Neuronal stem cell (in vitro differentiated cells): Measurements from ENCODE around the gene CAMTA2.

Source experiments
- DNase-seq: peaks from one replicate; pipeline ENCODE4 v3.0.0-alpha.2; 2013; ENCODE audit warnings: low spot score
- H2AFZ ChIP-seq: one replicate; pipeline ENCODE4 v1.6.1; 2013; ENCODE audit warnings: mild to moderate bottlenecking, low read length, inconsistent platforms
- H2AK5ac ChIP-seq: 2 replicates; pipeline ENCODE4 v1.6.1; 2013; ENCODE audit warnings: low read depth, mild to moderate bottlenecking, inconsistent platforms, low read length, moderate library complexity, mixed read lengths
- H2BK120ac ChIP-seq: 2 replicates; pipeline ENCODE4 v1.6.1; 2013; ENCODE audit warnings: low read depth, mild to moderate bottlenecking, inconsistent platforms, low read length, moderate library complexity, mixed read lengths
- H2BK12ac ChIP-seq: one replicate; pipeline ENCODE4 v1.6.1; 2013; ENCODE audit warnings: low read length, inconsistent platforms
- H2BK15ac ChIP-seq: 2 replicates; pipeline ENCODE4 v1.6.1; 2013; ENCODE audit warnings: mild to moderate bottlenecking, low read length, inconsistent platforms, mixed read lengths
- H2BK5ac ChIP-seq: one replicate; pipeline ENCODE4 v1.6.1; 2013; ENCODE audit warnings: inconsistent platforms, mild to moderate bottlenecking, low read length, moderate library complexity
- H3K14ac ChIP-seq: one replicate; pipeline ENCODE4 v1.6.1; 2013; ENCODE audit warnings: low read length, inconsistent platforms
- H3K18ac ChIP-seq: 2 replicates; pipeline ENCODE4 v1.6.1; 2013; ENCODE audit warnings: low read length, inconsistent platforms
- H3K23ac ChIP-seq: 2 replicates; pipeline ENCODE4 v1.6.1; 2013; ENCODE audit warnings: low read depth, mild to moderate bottlenecking, mixed read lengths, low read length, inconsistent platforms; ENCODE audit not compliant: poor library complexity
- H3K27ac ChIP-seq: replicated peaks from 3 replicates; pipeline ENCODE4 v1.5.1; 2013; ENCODE audit warnings: low read length, inconsistent platforms
- H3K27me3 ChIP-seq, 3 experiments: 2 replicates each; pipeline ENCODE4 v1.6.1; 2013; ENCODE audit warnings: low read length in 3 of 3, mild to moderate bottlenecking in 2 of 3, inconsistent platforms in 1 of 3, low read depth in 1 of 3, mixed read lengths in 1 of 3, moderate library complexity in 1 of 3; ENCODE audit not compliant: control insufficient read depth in 3 of 3, insufficient read depth in 3 of 3
- H3K36me3 ChIP-seq, 2 donors: replicated peaks in 1 of 2; 2 replicates each; pipeline ENCODE4 v1.6.1; 2013; ENCODE audit warnings: low read length in 2 of 2; ENCODE audit not compliant: control insufficient read depth in 2 of 2, insufficient read depth in 2 of 2
- H3K4ac ChIP-seq: 2 replicates; pipeline ENCODE4 v1.6.1; 2013; ENCODE audit warnings: inconsistent platforms, mild to moderate bottlenecking, low read length, moderate library complexity
- H3K4me1 ChIP-seq, 2 donors: 1 replicate in 1 of 2; 2 replicates in 1 of 2; pipeline ENCODE4 v1.6.1; 2013; ENCODE audit warnings: low read length in 2 of 2, low read depth in 1 of 2; ENCODE audit not compliant: control insufficient read depth in 2 of 2, insufficient read depth in 1 of 2
- H3K4me2 ChIP-seq: one replicate; pipeline ENCODE4 v1.6.1; 2013; ENCODE audit warnings: mild to moderate bottlenecking, low read length, inconsistent platforms; ENCODE audit not compliant: insufficient read depth, poor library complexity, severe bottlenecking
- H3K4me3 ChIP-seq, 2 donors: 2 replicates each; pipeline ENCODE4 v1.5.1; 2013; ENCODE audit warnings: low read length in 2 of 2, mild to moderate bottlenecking in 2 of 2, inconsistent platforms in 1 of 2, moderate library complexity in 1 of 2
- H3K79me1 ChIP-seq: one replicate; pipeline ENCODE4 v1.6.1; 2013; ENCODE audit warnings: low read depth, mild to moderate bottlenecking, inconsistent platforms, low read length, moderate library complexity
- H3K9ac ChIP-seq: one replicate; pipeline ENCODE4 v1.6.1; 2013; ENCODE audit warnings: mild to moderate bottlenecking, low read depth, low read length, inconsistent platforms; ENCODE audit not compliant: poor library complexity
- H3K9me3 ChIP-seq, 2 donors: replicated peaks in 1 of 2; 2 replicates each; pipeline versions ENCODE3 to v1.6.1; 2013; ENCODE audit warnings: low read length in 2 of 2, mild to moderate bottlenecking in 2 of 2, inconsistent platforms in 1 of 2, low read depth in 1 of 2, mixed read lengths in 1 of 2, moderate library complexity in 1 of 2; ENCODE audit not compliant: control insufficient read depth in 2 of 2, insufficient read depth in 1 of 2
- H4K8ac ChIP-seq: one replicate; pipeline ENCODE4 v1.6.1; 2013; ENCODE audit warnings: low read depth, mild to moderate bottlenecking, inconsistent platforms, low read length, moderate library complexity
- H4K91ac ChIP-seq: one replicate; pipeline ENCODE4 v1.6.1; 2013; ENCODE audit warnings: low read length, low read depth, mild to moderate bottlenecking, inconsistent platforms; ENCODE audit not compliant: poor library complexity
- WGBS, 2 donors: extraction: QIAGEN DNeasy Blood & Tissue Kit; methylation state at CpG; one replicate each; pipeline ENCODE4 v1.1.7; 2013; ENCODE audit warnings: missing lambda C conversion rate in 2 of 2, mixed read lengths in 1 of 2; ENCODE audit not compliant: insufficient read length in 2 of 2, insufficient replicate concordance in 1 of 2; ENCODE audit errors: extremely low coverage in 2 of 2; 5-methylcytosine and 5-hydroxymethylcytosine counted together

CAMTA2 gene

DNA sequence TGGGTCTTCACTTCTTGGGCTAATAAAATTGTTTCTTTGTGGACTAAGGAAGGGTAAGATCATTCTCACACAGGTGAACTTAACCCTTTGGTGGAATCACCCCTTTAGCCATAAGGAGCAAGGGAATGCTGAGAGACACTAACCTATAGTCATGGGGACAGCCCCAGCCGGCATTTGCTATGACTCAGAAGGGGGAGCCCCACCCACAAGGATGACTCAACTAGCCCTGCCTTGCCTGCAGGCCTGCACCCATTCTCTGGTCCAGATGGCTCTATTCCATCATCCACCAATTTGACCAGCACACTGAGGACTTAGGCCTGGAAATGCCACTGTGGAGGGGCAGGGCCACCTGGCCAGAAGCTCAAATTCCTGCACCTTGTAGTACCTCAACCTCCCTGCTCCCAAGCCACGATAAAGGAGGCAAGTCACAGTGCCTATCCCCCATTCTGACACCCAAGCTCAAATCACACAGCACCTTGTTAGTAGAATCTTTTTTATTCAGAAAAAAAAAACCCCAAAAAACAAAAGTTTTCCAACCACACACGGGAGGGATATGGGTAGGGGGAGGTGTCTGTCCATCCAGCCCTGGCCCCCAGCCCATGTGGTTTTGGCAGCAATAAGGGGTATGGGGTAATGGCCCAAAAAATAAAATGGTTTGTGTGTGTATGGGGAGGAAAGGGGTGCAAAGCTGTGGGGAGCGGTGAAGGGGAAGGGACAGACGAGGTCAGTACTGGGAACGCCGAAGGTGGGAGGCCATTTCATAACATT, 42.1 kb downstream of the CAMTA2 start:
- Histone ChIP-seq H3K18ac (no peak overlapping the region), H3K23ac (peak overlapping the region; percentile 62), H3K9ac (no peak overlapping the region), H2BK12ac (no peak overlapping the region), H2BK5ac (peak overlapping the region; percentile 85), H3K14ac (no peak overlapping the region), H3K27me3 (no peaks in the 10 kb centered on the region), H3K36me3 (peaks cover 40 to 56% of the 10 kb centered on the region in 2 donors), H3K9me3 (no peaks in the 10 kb centered on the region), H3K4me1 (peaks cover 11 to 13% of the 10 kb centered on the region in 2 donors), H3K4ac (no peak overlapping the region), H3K79me1 (peaks cover 14% of the 10 kb centered on the region), H3K4me3 (no peak overlapping the region), H3K4me2 (no peak overlapping the region), H4K8ac (peak overlapping the region; percentile 54), H2AFZ (no peak overlapping the region), H3K27ac (peak overlapping the region; percentile 37), H2BK120ac (no peak overlapping the region), H2AK5ac (peak overlapping the region; percentile 17), H4K91ac (no peak overlapping the region), H2BK15ac (no peak overlapping the region)
- DNase-seq: no peak
- WGBS, 2 donors: no CpG with 5 or more reads among the region's 7 CpGs

DNA sequence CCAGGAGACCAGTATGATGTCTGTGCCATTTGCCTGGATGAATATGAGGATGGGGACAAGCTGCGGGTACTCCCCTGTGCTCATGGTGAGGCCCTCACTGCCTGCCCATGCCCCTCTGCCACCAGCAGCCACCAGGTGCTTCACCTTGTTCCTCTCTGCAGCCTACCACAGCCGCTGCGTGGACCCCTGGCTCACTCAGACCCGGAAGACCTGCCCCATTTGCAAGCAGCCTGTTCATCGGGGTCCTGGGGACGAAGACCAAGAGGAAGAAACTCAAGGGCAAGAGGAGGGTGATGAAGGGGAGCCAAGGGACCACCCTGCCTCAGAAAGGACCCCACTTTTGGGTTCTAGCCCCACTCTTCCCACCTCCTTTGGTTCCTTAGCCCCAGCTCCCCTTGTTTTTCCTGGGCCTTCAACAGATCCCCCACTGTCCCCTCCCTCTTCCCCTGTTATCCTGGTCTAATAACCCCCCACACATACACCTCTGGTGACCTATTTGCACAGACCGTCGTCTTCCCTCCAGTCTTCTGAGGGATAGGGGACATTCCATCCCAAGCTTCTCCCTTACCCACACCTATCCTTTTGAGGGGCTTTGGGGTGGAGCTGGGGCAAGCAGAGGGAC, 42.8 kb downstream of the CAMTA2 start:
- Histone ChIP-seq H3K9me3 (no peaks in the 10 kb centered on the region), H2AK5ac (no peak overlapping the region), H3K27ac (peak overlapping the region; percentile 19), H3K4ac (no peak overlapping the region), H4K8ac (no peak overlapping the region), H2BK12ac (no peak overlapping the region), H2BK15ac (no peak overlapping the region), H2BK120ac (no peak overlapping the region), H2AFZ (no peak overlapping the region), H3K4me3 (peak overlapping the region in 1 of 2 donors; percentile 9), H3K9ac (no peak overlapping the region), H3K14ac (no peak overlapping the region), H3K18ac (no peak overlapping the region), H3K27me3 (no peaks in the 10 kb centered on the region), H3K4me2 (no peak overlapping the region), H4K91ac (no peak overlapping the region), H2BK5ac (no peak overlapping the region), H3K79me1 (peaks cover 14% of the 10 kb centered on the region), H3K4me1 (peaks cover 11 to 12% of the 10 kb centered on the region in 2 donors), H3K36me3 (peaks cover 40 to 56% of the 10 kb centered on the region in 2 donors), H3K23ac (peak overlapping the region; percentile 12)
- DNase-seq: no peak
- WGBS, 2 donors: no CpG with 5 or more reads among the region's 8 CpGs

DNA sequence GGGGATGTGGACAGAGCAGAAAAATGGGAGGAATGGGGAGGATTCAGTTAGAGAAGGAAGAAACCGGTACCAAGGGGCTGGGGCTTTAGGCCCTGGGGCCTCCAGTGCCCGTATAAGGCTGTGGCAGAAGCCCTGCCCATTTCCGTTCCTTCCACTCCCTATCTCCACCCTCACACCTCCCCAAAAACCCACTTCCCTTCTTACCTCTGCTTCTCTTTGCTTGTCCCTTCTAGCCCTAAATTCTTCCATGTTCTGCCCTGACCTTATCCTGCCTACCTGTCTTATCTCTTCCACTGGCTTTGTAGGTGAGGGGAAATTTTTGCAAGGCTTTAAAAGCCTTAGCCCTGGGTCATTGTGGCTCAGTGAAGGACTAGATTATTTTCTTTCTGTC, 43.3 kb downstream of the CAMTA2 start:
- Histone ChIP-seq H3K9me3 (no peaks in the 10 kb centered on the region), H3K4ac (no peak overlapping the region), H3K27ac (no peak overlapping the region), H2AFZ (no peak overlapping the region), H3K4me2 (no peak overlapping the region), H2AK5ac (no peak overlapping the region), H3K9ac (no peak overlapping the region), H3K27me3 (no peaks in the 10 kb centered on the region), H3K14ac (no peak overlapping the region), H3K4me1 (peaks cover 11 to 12% of the 10 kb centered on the region in 2 donors), H3K18ac (no peak overlapping the region), H2BK12ac (no peak overlapping the region), H3K79me1 (peaks cover 14% of the 10 kb centered on the region), H4K91ac (no peak overlapping the region), H2BK15ac (no peak overlapping the region), H2BK5ac (no peak overlapping the region), H3K23ac (peak overlapping the region; percentile 12), H3K4me3 (no peak overlapping the region), H2BK120ac (no peak overlapping the region), H3K36me3 (peaks cover 40 to 56% of the 10 kb centered on the region in 2 donors), H4K8ac (no peak overlapping the region)
- no CpG with 5 or more reads among the region's 3 CpGs for WGBS, 2 donors
- no peak for DNase-seq

DNA sequence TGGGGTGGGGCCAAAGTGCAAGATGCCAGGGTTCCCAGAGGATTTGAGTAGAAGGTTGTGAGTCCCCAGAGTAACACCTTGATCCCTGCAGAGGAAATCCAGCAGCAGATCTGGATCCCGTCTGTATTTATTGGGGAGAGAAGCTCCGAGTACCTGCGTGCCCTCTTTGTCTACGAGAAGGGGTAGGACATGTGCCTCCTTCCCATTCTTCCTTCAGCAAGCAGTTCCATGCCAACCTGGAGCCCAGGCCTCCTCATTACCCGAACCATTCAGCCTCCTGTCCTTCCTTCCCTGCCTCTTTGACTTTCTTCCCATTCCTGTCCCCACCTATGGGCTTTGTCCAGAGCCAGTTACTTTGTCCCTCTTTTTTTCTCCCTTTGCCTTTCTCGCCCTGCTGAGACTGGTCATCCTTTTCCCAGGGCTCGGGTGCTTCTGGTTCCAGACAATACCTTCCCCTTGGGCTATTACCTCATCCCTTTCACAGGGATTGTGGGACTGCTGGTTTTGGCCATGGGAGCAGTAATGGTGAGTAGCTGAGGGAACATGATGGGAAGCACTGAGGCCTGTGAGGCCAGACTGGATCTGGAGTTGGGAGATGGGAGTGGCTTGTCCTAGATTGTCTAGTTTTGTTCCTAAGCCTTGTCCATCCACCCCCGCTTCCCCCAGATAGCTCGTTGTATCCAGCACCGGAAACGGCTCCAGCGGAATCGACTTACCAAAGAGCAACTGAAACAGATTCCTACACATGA, 44.5 kb downstream of the CAMTA2 start:
- Histone ChIP-seq H3K18ac (no peak overlapping the region), H3K9me3 (no peaks in the 10 kb centered on the region), H3K27me3 (no peaks in the 10 kb centered on the region), H2AK5ac (no peak overlapping the region), H3K23ac (no peak overlapping the region), H3K4me3 (peak overlapping the region in 1 of 2 donors; percentile 4), H3K27ac (no peak overlapping the region), H3K79me1 (peaks cover 22% of the 10 kb centered on the region), H2BK12ac (no peak overlapping the region), H4K91ac (no peak overlapping the region), H3K4me2 (no peak overlapping the region), H2BK5ac (no peak overlapping the region), H3K14ac (no peak overlapping the region), H3K36me3 (peaks cover 45 to 64% of the 10 kb centered on the region in 2 donors), H3K4ac (no peak overlapping the region), H4K8ac (no peak overlapping the region), H3K4me1 (peaks cover 17 to 20% of the 10 kb centered on the region in 2 donors), H2AFZ (no peak overlapping the region), H2BK120ac (no peak overlapping the region), H2BK15ac (no peak overlapping the region), H3K9ac (no peak overlapping the region)
- no peak for DNase-seq
- WGBS, 2 donors: no CpG with 5 or more reads among the region's 13 CpGs
